HG03045 (cell line): ENCODE measurements around the gene NUDT17.
A peak's percentile ranks its signal among the peaks of the same experiment; 100 is the strongest.
"Not testable (repeated sequence)": the region's sequence is repeated elsewhere in the genome, so short reads cannot be mapped to it uniquely, and the experiment has no call there.

Experiments used
- ATAC-seq: cut with Tn5 transposase; IDR thresholded peaks from one replicate; pipeline ENCODE4 v1.9.1; 2021; ENCODE audit warnings: mild to moderate bottlenecking, moderate library complexity; ENCODE audit not compliant: unreplicated experiment

The NUDT17 gene

GRCh38 chr1:145845514-145846161 lies at the start of gene NUDT17:
Gene NUDT17 (plus strand): TSS chr1:145845630. CDS start chr1:145845641, 11 bp downstream.
- ATAC-seq = peak; percentile 52

- no peak for ATAC-seq
Observed at GRCh38 chr1:145796753-145797152, 48.7 kb upstream of the NUDT17 start.

- no peak for ATAC-seq
Observed at GRCh38 chr1:145799806-145800205, 45.6 kb upstream of the NUDT17 start.

- ATAC-seq = no peak
Observed at GRCh38 chr1:145804235-145805045, 41.0 kb upstream of the NUDT17 start.

GRCh38 chr1:145805057-145805456 lies 40.4 kb upstream of the NUDT17 start:
- ATAC-seq = no peak

- ATAC-seq = no peak
Observed at GRCh38 chr1:145806408-145806807, 39.0 kb upstream of the NUDT17 start.

GRCh38 chr1:145806844-145807243 lies 38.6 kb upstream of the NUDT17 start:
- no peak for ATAC-seq

- not testable (repeated sequence) for ATAC-seq
Observed at GRCh38 chr1:145812977-145813810, 32.2 kb upstream of the NUDT17 start.

GRCh38 chr1:145818095-145818494 lies 27.3 kb upstream of the NUDT17 start:
- ATAC-seq = not testable (repeated sequence)

- not testable (repeated sequence) for ATAC-seq
Observed at GRCh38 chr1:145822779-145823331, 22.6 kb upstream of the NUDT17 start.

GRCh38 chr1:145823565-145824498 lies 21.6 kb upstream of the NUDT17 start, which contains the start of the genes POLR3C and RNF115:
Gene POLR3C (plus strand): TSS chr1:145824200. CDS start chr1:145825777, 1,577 bp downstream.
Gene RNF115 (minus strand): TSS chr1:145824095. CDS start chr1:145823873, 222 bp downstream.
- ATAC-seq = peak; percentile 85

- ATAC-seq = no peak
Observed at GRCh38 chr1:145824499-145824842, 21.0 kb upstream of the NUDT17 start.

GRCh38 chr1:145826030-145826429 lies 19.4 kb upstream of the NUDT17 start:
- no peak for ATAC-seq

GRCh38 chr1:145827966-145828365 lies 17.5 kb upstream of the NUDT17 start:
- ATAC-seq = no peak

GRCh38 chr1:145828367-145829026 lies 16.9 kb upstream of the NUDT17 start:
- ATAC-seq = no peak

- not testable (repeated sequence) for ATAC-seq
Observed at GRCh38 chr1:145830810-145831209, 14.6 kb upstream of the NUDT17 start.

GRCh38 chr1:145837656-145838055 lies 7.8 kb upstream of the NUDT17 start:
- no peak for ATAC-seq

GRCh38 chr1:145843031-145843430 lies 2.4 kb upstream of the NUDT17 start:
- ATAC-seq = no peak

GRCh38 chr1:145845144-145845513 lies 301 bp upstream of the NUDT17 start:
- peak; percentile 40 for ATAC-seq
